Ovary (tissue), 3 donors: Measurements from ENCODE around the gene UBE3C.

ENCODE experiments used
- POLR2A ChIP-seq: fragments of 450-650 bp; IDR thresholded peaks from one replicate; pipeline ENCODE4 v1.6.1; 2017; ENCODE audit warnings: antibody characterized with exemption, mild to moderate bottlenecking, moderate library complexity
- TF ChIP-seq, protein P1 (sequence below), 3 donors: fragments of 450-650 bp in 2 of 3; fragments of 200-600 bp in 1 of 3; IDR thresholded peaks; one replicate each; pipeline versions ENCODE4 v1.5.1 to v1.8.0; 2016 to 2022; ENCODE audit warnings: antibody characterized with exemption in 3 of 3, mild to moderate bottlenecking in 1 of 3
- donor health status: DM: no; HTN: no; CAD: no.

- TF ChIP-seq, protein P1, sequence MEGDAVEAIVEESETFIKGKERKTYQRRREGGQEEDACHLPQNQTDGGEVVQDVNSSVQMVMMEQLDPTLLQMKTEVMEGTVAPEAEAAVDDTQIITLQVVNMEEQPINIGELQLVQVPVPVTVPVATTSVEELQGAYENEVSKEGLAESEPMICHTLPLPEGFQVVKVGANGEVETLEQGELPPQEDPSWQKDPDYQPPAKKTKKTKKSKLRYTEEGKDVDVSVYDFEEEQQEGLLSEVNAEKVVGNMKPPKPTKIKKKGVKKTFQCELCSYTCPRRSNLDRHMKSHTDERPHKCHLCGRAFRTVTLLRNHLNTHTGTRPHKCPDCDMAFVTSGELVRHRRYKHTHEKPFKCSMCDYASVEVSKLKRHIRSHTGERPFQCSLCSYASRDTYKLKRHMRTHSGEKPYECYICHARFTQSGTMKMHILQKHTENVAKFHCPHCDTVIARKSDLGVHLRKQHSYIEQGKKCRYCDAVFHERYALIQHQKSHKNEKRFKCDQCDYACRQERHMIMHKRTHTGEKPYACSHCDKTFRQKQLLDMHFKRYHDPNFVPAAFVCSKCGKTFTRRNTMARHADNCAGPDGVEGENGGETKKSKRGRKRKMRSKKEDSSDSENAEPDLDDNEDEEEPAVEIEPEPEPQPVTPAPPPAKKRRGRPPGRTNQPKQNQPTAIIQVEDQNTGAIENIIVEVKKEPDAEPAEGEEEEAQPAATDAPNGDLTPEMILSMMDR (IDR thresholded peaks at IDR 0.05) = no peak
- TF ChIP-seq POLR2A = no peak
These were observed 161.1 kb downstream of the UBE3C start for GRCh38 chr7:157299613-157300368.
